ENCODE results near the gene KLHL18.

GRCh38 chr3:47355010-47355409 lies 72.3 kb downstream of the KLHL18 start:
- TF ChIP-seq CTCF (conservative IDR thresholded peaks at IDR 0.05; ENCODE audit: low read depth, low read length) (no peak), EZH2phosphoT487 (IDR thresholded peaks at IDR 0.05; ENCODE audit: borderline replicate concordance, low read length) (no peak)

All from PC-3 (cell line).